Fibroblast of lung (primary cell): ENCODE data around the gene SLFN12L. TPM values are rescaled to one million over a fixed set of nuclear protein-coding genes. Genes with fewer than 3 reads are reported as not detected.

Experiments used
- DNase-seq, 2 donors: peaks; one replicate each; pipeline versions ENCODE4 v3.0.0 to v3.0.0-alpha.2; 2010; ENCODE audit warnings: low read depth in 2 of 2
- H2AFZ ChIP-seq: 2 replicates; pipeline ENCODE4 v1.5.1; 2012; ENCODE audit warnings: low read length, control low read depth, inconsistent platforms
- H3K27ac ChIP-seq: 2 replicates; pipeline ENCODE4 v1.5.1; 2011; ENCODE audit warnings: low read length, control low read depth; ENCODE audit not compliant: insufficient read depth
- H3K27me3 ChIP-seq: 2 replicates; pipeline ENCODE4 v1.5.1; 2011; ENCODE audit warnings: mild to moderate bottlenecking, low read length; ENCODE audit not compliant: control insufficient read depth, insufficient read depth
- H3K36me3 ChIP-seq: 2 replicates; pipeline ENCODE4 v1.5.1; 2011; ENCODE audit warnings: low read length; ENCODE audit not compliant: control insufficient read depth, insufficient read depth
- H3K4me1 ChIP-seq: 2 replicates; pipeline ENCODE4 v1.5.1; 2011; ENCODE audit warnings: low read length; ENCODE audit not compliant: control insufficient read depth, insufficient read depth; ENCODE audit errors: extremely low read depth
- H3K4me2 ChIP-seq: 2 replicates; pipeline ENCODE4 v1.5.1; 2011; ENCODE audit warnings: low read length, control low read depth; ENCODE audit not compliant: insufficient read depth; ENCODE audit errors: extremely low read depth
- H3K4me3 ChIP-seq, 4 experiments: fragments of 200-600 bp in 1 of 4; sonication (generic) in 1 of 4; replicated peaks in 1 of 4; 2 replicates each; pipeline ENCODE4 v1.5.1; 2011 to 2016; ENCODE audit warnings: low read length in 4 of 4, low read depth in 3 of 4, mild to moderate bottlenecking in 3 of 4, control low read depth in 2 of 4, inconsistent platforms in 1 of 4, mixed read lengths in 1 of 4; ENCODE audit not compliant: insufficient read depth in 1 of 4; ENCODE audit errors: control extremely low read depth in 1 of 4
- H3K79me2 ChIP-seq: 2 replicates; pipeline ENCODE4 v1.5.1; 2012; ENCODE audit warnings: mild to moderate bottlenecking, low read length, inconsistent platforms; ENCODE audit not compliant: control insufficient read depth, insufficient read depth
- H3K9ac ChIP-seq: 2 replicates; pipeline ENCODE4 v1.5.1; 2011; ENCODE audit warnings: mild to moderate bottlenecking, low read length, control low read depth; ENCODE audit not compliant: insufficient read depth
- H3K9me3 ChIP-seq: 2 replicates; pipeline ENCODE4 v1.5.1; 2012; ENCODE audit warnings: low read depth, low read length; ENCODE audit not compliant: control insufficient read depth, insufficient read depth
- H4K20me1 ChIP-seq: 2 replicates; pipeline ENCODE4 v1.5.1; 2011; ENCODE audit warnings: low read length; ENCODE audit not compliant: control insufficient read depth, insufficient read depth; ENCODE audit errors: extremely low read depth
- CTCF ChIP-seq, 2 donors: IDR thresholded peaks in 1 of 2; conservative IDR thresholded peaks in 1 of 2; 1 replicate in 1 of 2; 2 replicates in 1 of 2; pipeline ENCODE4 v1.5.1; 2011 to 2012; ENCODE audit warnings: low read length in 2 of 2, control low read depth in 1 of 2, inconsistent platforms in 1 of 2, low read depth in 1 of 2, mild to moderate bottlenecking in 1 of 2
- EZH2 ChIP-seq: IDR thresholded peaks from 2 replicates; pipeline ENCODE4 v1.5.1; 2012; ENCODE audit warnings: low read length, control low read depth, mild to moderate bottlenecking; ENCODE audit errors: missing control alignments
- polyA plus RNA-seq, 2 donors: library from polyadenylated mRNA; depleted of rRNA in 1 of 2; stranded (reverse) in 1 of 2; unstranded in 1 of 2; fragments of >200 nt; gene quantifications; 2 replicates each; pipeline ENCODE4 v1.2.1, GENCODE V29; 2011 to 2012; ENCODE audit warnings: missing spikeins in 1 of 2
- total RNA-seq: library from RNA; depleted of rRNA; stranded (reverse); fragments of >200 nt; gene quantifications from 2 replicates; pipeline ENCODE4 v1.2.1, GENCODE V29; 2014

The SLFN12L gene
- total and polyA plus RNA-seq, 2 donors (not counting 1 experiment from before 2014, with no cell fraction given), result 0.09 to 0.17 TPM

- Histone ChIP-seq H3K9ac (no peak overlapping the region), H4K20me1 (no peaks in the 10 kb centered on the region), H3K27ac (no peak overlapping the region), H3K4me2 (no peak overlapping the region), H3K9me3 (no peaks in the 10 kb centered on the region), H3K36me3 (no peaks in the 10 kb centered on the region), H3K79me2 (no peaks in the 10 kb centered on the region), H2AFZ (no peak overlapping the region), H3K4me1 (no peaks in the 10 kb centered on the region), H3K27me3 (peaks cover 18% of the 10 kb centered on the region), H3K4me3 (no peak overlapping the region)
- TF ChIP-seq EZH2, result no peak
- no peak for DNase-seq
Observed at GRCh38 chr17:35554668-35555067, 17.2 kb upstream of the SLFN12L start.

GRCh38 chr17:35553310-35553709 lies 15.8 kb upstream of the SLFN12L start:
- H3K79me2 ChIP-seq, result no peaks in the 10 kb centered on the region
- no peak overlapping the region for H3K4me2 ChIP-seq
- TF ChIP-seq EZH2 (no peak), CTCF (conservative IDR thresholded peaks at IDR 0.05 in 1 of 2, IDR thresholded peaks at IDR 0.05 in 1 of 2; ENCODE audit: low read depth in 1 of 2, low read length in 2 of 2) (no peak)
- no peak overlapping the region for H3K4me3 ChIP-seq
- H4K20me1 ChIP-seq, result no peaks in the 10 kb centered on the region
- H3K27me3 ChIP-seq, result peaks cover 18% of the 10 kb centered on the region
- no peak for DNase-seq
- no peak overlapping the region for H3K9ac ChIP-seq
- no peak overlapping the region for H2AFZ ChIP-seq
- no peak overlapping the region for H3K27ac ChIP-seq
- no peaks in the 10 kb centered on the region for H3K4me1 ChIP-seq
- no peaks in the 10 kb centered on the region for H3K9me3 ChIP-seq
- H3K36me3 ChIP-seq, result no peaks in the 10 kb centered on the region

GRCh38 chr17:35548978-35549377 lies 11.5 kb upstream of the SLFN12L start:
- H3K9me3 ChIP-seq, result no peaks in the 10 kb centered on the region
- TF ChIP-seq CTCF (conservative IDR thresholded peaks at IDR 0.05 in 1 of 2, IDR thresholded peaks at IDR 0.05 in 1 of 2; ENCODE audit: low read depth in 1 of 2, low read length in 2 of 2) (no peak), EZH2 (no peak)
- peaks cover 9% of the 10 kb centered on the region for H3K27me3 ChIP-seq

More at GRCh38 chr17:35548978-35549377, 11.5 kb upstream of the SLFN12L start:
- H3K79me2 ChIP-seq, result no peaks in the 10 kb centered on the region
- no peak overlapping the region for H3K27ac ChIP-seq
- no peak overlapping the region for H3K4me2 ChIP-seq
- H3K36me3 ChIP-seq, result no peaks in the 10 kb centered on the region
- H3K4me1 ChIP-seq, result no peaks in the 10 kb centered on the region
- no peak overlapping the region for H3K9ac ChIP-seq
- no peaks in the 10 kb centered on the region for H4K20me1 ChIP-seq
- H2AFZ ChIP-seq, result no peak overlapping the region
- H3K4me3 ChIP-seq, result no peak overlapping the region
- DNase-seq, result no peak
